ENCODE results near the gene SMPD4. TPM values are rescaled to one million over a fixed set of nuclear protein-coding genes. Genes with fewer than 3 reads are reported as not detected.
"Not testable (repeated sequence)": the region's sequence is repeated elsewhere in the genome, so short reads cannot be mapped to it uniquely, and the experiment has no call there.

The SMPD4 gene
- total and polyA plus RNA-seq, 2 of the 4 experiments (the other 2 are of a cell fraction), result 8.6 to 63.0 TPM

DNA sequence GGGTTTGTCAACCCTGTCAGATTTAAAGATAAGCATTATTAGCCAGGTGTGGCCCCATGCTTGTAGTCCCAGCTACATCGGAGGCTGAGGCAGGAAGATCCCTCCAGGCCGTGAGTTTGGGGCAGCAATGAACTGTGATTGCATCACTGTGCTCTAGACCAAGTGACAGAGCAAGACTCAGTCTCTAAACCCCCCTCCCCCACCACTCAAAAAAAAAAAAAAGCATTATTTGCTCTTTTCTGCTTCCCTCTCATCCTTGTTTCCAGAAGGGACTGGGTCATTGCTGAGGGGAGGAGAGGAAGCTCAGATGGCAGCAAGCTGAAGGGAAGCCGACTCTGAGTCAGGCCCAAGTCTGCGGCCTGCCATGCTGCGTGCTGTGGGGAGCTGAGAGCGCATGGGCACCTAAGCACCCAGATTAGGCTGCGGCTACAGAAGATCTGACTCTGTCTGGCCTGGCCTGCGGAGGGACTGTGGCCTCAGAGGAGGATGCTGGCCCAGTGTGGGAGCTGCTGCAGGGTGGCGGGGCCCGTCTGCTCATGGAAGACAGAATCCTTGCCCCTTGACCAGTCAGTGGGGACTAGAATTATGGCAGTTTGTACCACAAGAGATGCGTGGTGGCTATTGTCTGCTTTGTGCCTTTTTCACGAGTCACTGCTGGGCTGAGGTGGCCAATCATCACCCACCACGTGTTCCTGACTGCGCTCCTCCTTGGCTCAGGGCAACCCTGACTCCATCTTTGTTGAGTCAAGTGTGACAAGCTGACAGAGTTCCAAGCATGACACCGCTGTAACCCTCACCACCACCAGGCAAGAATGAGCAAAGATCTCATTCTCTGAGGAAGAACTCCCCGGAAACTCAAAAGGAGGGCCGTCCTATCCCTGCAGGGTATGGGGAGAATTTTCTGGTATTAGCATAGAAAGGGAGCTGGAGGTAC lies 6.7 kb upstream of the SMPD4 start:
- H4K20me1 ChIP-seq (ENCODE audit: insufficient read depth, low read length); CTCF ChIA-PET; H2AK5ac ChIP-seq (ENCODE audit: low read depth, low read length); H3K18ac ChIP-seq (ENCODE audit: low read depth, low read length); H3K4me3 ChIP-seq (ENCODE audit: insufficient read depth, low read depth, low read length); intact Hi-C loops (cut with micrococcal nuclease); in situ Hi-C loops (cut with MboI; ENCODE audit: low sequenced_read_pairs); H3K23ac ChIP-seq (ENCODE audit: low read depth, low read length); H2AFZ ChIP-seq (replicated peaks; ENCODE audit: low read length, poor library complexity); DNase-seq; H3K4ac ChIP-seq (ENCODE audit: low read depth, low read length); H3K9me1 ChIP-seq (ENCODE audit: insufficient read depth, low read length); H2BK5ac ChIP-seq (ENCODE audit: low read depth, low read length, poor library complexity, severe bottlenecking); ATAC-seq (ENCODE audit: low read depth); H3K56ac ChIP-seq (ENCODE audit: extremely low read depth, insufficient read depth, low read length); H2BK15ac ChIP-seq (ENCODE audit: low read depth, low read length); POLR2A ChIA-PET (ENCODE audit: unreplicated experiment); H3K27ac ChIP-seq (ENCODE audit: insufficient read depth, low read length); H2BK20ac ChIP-seq (ENCODE audit: low read depth, low read length); BruUV-seq (replicated peaks); H3K4me1 ChIP-seq (ENCODE audit: control insufficient read depth, insufficient read depth, low read length); H4K5ac ChIP-seq (ENCODE audit: low read depth, low read length); H3K9ac ChIP-seq (ENCODE audit: low read depth, low read length); H3K9me3 ChIP-seq (ENCODE audit: control insufficient read depth, insufficient read depth, low read length); H4K8ac ChIP-seq (ENCODE audit: low read depth in 2 of 2, low read length in 2 of 2); H2BK120ac ChIP-seq (ENCODE audit: low read depth, low read length); H3K4me2 ChIP-seq (ENCODE audit: low read depth, low read length); H3K27me3 ChIP-seq (ENCODE audit: control insufficient read depth, insufficient read depth, low read length); dilution Hi-C loops (cut with HindIII; ENCODE audit: low sequenced_read_pairs, unreplicated experiment); H2AK9ac ChIP-seq (replicated peaks; ENCODE audit: low read depth, low read length, poor library complexity); H4K91ac ChIP-seq (ENCODE audit: insufficient read depth, low read depth, low read length); H3K14ac ChIP-seq (replicated peaks; ENCODE audit: low read depth, low read length): not testable (repeated sequence)
- H3K79me1 ChIP-seq (ENCODE audit: low read depth in 1 of 2, low read length in 2 of 2), result peaks cover 8 to 24% of the 10 kb centered on the region in 2 experiments; a peak in 3 of 4 replicates
- 85% methylated on average over 7 of the region's 17 CpGs; no CpG with 5 or more reads in 1 of the 2 experiments for WGBS, 2 experiments (ENCODE audit: extremely low coverage in 2 of 2, insufficient read length in 1 of 2)
- H3K36me3 ChIP-seq (ENCODE audit: control insufficient read depth, insufficient read depth, low read length), result peaks cover 16% of the 10 kb centered on the region
- peak; percentile 23; the same call in 1 of the 2 replicates for TF ChIP-seq CEBPB (IDR thresholded peaks at IDR 0.05; ENCODE audit: low read depth, low read length)

All from IMR-90 (cell line).